Measurements from ENCODE around the gene TRMT61A. TPM values are rescaled to one million over a fixed set of nuclear protein-coding genes. Genes with fewer than 3 reads are reported as not detected.
"Not testable (repeated sequence)": the region's sequence is repeated elsewhere in the genome, so short reads cannot be mapped to it uniquely, and the experiment has no call there.

TRMT61A gene
- polyA plus RNA-seq, 1 experiment, result 11.7 TPM

DNA sequence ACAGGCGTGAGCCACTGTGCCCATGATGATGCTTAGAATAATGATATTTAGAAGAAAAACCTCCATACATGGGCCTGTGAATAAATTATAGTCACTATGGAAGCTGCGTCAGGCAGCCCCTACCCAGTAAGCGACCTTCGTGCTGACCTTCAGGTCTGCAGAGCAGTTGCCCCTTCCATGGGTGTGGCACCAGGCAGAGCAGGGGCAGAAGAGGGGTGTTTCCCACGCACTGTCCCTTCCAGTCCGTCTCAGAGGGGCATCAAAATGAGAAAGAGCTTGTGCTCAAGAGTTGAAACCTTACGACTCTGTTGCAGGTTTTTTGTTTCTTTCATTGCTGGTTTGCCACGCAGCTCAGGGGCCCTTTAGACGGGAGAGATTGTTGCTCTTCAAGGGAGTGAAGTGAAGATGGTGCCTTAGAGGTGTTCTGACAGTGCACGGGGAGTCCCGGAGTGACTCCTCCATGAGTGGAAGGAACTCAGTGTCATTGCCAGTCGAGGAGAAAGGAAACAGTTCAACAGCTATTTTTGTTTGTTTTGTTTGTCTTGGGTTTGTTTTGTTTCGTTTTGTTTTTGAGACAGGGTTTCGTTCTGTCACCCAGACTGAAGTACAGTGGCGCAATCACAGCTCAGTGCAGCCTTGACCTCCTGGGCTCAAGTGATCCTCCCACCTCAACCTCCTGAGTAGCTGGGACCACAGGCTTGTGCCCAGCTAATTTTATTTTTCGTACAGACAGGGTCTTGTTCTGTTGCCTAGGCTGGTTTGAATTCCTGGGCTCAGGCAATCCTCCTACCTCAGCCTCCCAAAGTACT lies 20.3 kb upstream of the TRMT61A start:
- peaks cover 28% of the 10 kb centered on the region for H3K36me3 ChIP-seq (ENCODE audit: control insufficient read depth, insufficient read depth, low read length)
- DNase-seq (ENCODE audit: low read depth), result no peak
- H3K27me3 ChIP-seq (ENCODE audit: control insufficient read depth, insufficient read depth, low read length), result no peaks in the 10 kb centered on the region
- H3K4me3 ChIP-seq (ENCODE audit: low read depth, low read length), result no peak overlapping the region
- ChIA-PET CTCF (interaction anchor here (1.3 to 2.1 kb wide), 3 partner anchors 8 to 10 kb away, joined by 3 to 12 read pairs (median 6); no protein-coding TSS in a partner anchor), POLR2A (no interaction called here)
- TF ChIP-seq, protein P1, sequence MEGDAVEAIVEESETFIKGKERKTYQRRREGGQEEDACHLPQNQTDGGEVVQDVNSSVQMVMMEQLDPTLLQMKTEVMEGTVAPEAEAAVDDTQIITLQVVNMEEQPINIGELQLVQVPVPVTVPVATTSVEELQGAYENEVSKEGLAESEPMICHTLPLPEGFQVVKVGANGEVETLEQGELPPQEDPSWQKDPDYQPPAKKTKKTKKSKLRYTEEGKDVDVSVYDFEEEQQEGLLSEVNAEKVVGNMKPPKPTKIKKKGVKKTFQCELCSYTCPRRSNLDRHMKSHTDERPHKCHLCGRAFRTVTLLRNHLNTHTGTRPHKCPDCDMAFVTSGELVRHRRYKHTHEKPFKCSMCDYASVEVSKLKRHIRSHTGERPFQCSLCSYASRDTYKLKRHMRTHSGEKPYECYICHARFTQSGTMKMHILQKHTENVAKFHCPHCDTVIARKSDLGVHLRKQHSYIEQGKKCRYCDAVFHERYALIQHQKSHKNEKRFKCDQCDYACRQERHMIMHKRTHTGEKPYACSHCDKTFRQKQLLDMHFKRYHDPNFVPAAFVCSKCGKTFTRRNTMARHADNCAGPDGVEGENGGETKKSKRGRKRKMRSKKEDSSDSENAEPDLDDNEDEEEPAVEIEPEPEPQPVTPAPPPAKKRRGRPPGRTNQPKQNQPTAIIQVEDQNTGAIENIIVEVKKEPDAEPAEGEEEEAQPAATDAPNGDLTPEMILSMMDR (IDR thresholded peaks at IDR 0.05; ENCODE audit: insufficient read depth, low read depth, low read length), result no peak

DNA sequence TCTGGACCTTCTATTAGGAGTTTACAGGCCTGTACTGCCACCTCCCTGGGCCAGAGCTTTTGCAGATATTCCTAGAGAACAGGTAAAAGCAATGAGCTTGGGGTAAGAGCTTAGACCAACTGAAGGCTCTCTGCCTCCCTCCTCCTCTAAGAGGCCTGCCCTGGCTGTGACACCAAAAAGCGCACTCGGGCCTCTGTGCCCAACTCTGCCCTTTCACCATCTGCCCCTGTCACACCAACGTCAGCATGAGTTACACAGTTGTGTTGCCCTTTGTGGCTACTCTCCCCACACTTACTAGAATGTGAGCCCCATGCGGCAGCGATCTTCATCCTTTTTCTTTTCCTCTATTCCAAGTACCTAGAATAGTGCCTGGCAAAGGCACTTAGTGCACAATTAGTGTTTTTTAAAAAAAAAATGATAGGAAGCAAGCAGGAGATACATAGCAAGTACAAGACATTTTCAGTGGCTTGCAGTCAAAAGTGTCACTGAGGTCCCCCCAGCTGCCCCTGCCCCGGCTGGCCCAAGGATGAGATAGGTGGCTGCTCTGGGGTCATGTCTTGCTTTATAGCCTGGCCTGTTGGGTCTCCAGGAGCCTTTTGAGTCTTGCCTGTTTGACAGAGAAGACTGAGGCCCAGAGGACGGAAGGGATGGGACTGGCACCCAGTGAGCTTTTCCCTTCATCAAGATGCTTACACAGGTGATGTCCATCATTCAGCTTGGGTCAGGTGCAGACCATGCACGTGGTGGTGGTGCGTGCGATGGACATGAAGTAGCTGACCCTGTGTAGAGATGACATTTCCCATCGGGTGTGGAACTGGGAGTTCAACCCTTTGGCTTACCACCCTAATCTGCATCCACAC lies 18.9 kb upstream of the TRMT61A start:
- Histone ChIP-seq H3K36me3 (ENCODE audit: control insufficient read depth, insufficient read depth, low read length) (peaks cover 24% of the 10 kb centered on the region), H3K4me3 (ENCODE audit: low read depth, low read length) (no peak overlapping the region), H3K27me3 (ENCODE audit: control insufficient read depth, insufficient read depth, low read length) (no peaks in the 10 kb centered on the region)
- CTCF ChIA-PET, result interaction anchor here (0.6 to 2.2 kb wide), 7 partner anchors 9 to 296 kb away, joined by 3 to 12 read pairs (median 6); no protein-coding TSS in a partner anchor
- TF ChIP-seq, protein P1 (IDR thresholded peaks at IDR 0.05; ENCODE audit: insufficient read depth, low read depth, low read length), result no peak
- POLR2A ChIA-PET, result no interaction called here
- no peak for DNase-seq (ENCODE audit: low read depth)

DNA sequence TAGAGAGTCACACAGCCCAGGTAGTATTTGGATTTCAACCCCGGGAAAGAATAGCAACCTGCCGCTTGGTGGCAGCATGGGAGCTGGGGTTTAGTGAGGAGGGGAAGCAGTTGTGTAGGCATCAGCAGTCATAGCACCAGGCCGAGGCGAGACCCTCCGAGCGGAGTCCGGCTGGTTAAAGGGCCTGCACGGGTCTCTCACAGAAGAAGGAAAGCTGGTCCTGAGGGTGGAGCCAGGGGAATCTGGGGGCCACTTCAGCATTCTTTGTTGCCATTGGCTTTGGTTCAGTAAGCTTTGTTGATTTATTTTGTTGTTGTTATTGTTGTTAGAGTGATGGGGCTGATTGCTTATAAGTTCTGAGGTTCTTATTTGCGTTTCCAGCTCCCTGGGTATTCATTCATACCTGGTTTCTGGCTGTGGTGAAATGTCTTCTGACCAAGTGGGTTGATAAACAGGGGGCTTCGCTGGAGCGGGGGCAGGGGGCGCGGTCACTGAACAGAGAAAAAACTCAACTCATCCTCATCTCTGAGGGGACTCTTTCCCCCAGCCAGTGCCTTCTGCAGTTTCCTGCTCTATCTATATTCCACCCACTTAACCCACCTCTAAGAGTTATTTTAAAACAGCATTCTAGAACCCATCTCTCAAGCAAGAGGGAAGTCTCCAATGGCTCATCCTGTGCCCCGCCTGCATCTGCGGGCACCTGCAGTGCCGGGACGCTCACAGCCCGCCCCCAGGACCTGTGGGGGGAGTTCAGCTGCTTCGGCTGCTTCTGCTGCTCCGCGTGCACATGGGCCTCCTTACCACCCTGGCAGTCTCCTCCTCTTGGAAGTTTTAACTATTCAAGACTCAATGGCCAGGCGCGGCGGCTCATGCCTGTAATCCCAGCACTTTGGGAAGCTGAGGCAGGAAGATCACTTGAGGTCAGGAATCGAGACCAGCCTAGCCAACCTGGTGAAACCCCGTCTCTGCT lies 18.0 kb upstream of the TRMT61A start:
- TF ChIP-seq, protein P1 (IDR thresholded peaks at IDR 0.05; ENCODE audit: insufficient read depth, low read depth, low read length), result no peak
- POLR2A ChIA-PET, result no interaction called here
- peaks cover 22% of the 10 kb centered on the region for H3K36me3 ChIP-seq (ENCODE audit: control insufficient read depth, insufficient read depth, low read length)
- no peak for DNase-seq (ENCODE audit: low read depth)
- H3K4me3 ChIP-seq (ENCODE audit: low read depth, low read length), result no peak overlapping the region
- CTCF ChIA-PET, result interaction anchor here (0.9 to 2.2 kb wide), 7 partner anchors 9 to 166 kb away, joined by 3 to 8 read pairs (median 4); no protein-coding TSS in a partner anchor
- no peaks in the 10 kb centered on the region for H3K27me3 ChIP-seq (ENCODE audit: control insufficient read depth, insufficient read depth, low read length)

DNA sequence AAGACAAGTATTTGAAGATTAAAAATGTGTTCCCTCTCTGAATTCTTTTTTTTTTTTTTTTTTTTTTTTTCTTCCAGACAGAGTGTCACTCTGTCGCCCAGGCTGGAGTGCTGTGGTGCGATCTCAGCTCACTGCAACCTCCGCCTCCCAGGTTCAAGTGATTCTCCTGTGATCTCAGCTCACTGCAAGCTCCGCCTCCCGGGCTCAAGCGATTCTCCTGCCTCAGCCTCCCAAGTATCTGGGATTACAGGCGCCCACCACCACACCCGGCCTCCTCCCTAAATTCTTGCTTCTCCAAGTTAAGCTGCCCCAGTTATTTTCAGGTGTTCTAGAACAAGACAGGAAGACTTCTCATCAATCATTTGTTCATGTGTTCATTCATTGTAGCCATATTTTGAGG lies 16.8 kb upstream of the TRMT61A start:
- POLR2A ChIA-PET; H3K4me3 ChIP-seq (ENCODE audit: low read depth, low read length); H3K27me3 ChIP-seq (ENCODE audit: control insufficient read depth, insufficient read depth, low read length); DNase-seq (ENCODE audit: low read depth): not testable (repeated sequence)
- H3K36me3 ChIP-seq (ENCODE audit: control insufficient read depth, insufficient read depth, low read length), result peaks cover 19% of the 10 kb centered on the region
- CTCF ChIA-PET, result interaction anchor here (1.1 to 2.2 kb wide), 3 partner anchors 11 to 35 kb away, joined by 3 to 8 read pairs (median 4); no protein-coding TSS in a partner anchor

Measured in BJ (cell line).